GM18498 (cell line): ENCODE results near the gene CAPN8.

Experiments
- ATAC-seq: cut with Tn5 transposase; IDR thresholded peaks from one replicate; pipeline ENCODE4 v1.9.1; 2021; ENCODE audit warnings: mild to moderate bottlenecking, moderate library complexity; ENCODE audit not compliant: unreplicated experiment

CAPN8 gene

DNA sequence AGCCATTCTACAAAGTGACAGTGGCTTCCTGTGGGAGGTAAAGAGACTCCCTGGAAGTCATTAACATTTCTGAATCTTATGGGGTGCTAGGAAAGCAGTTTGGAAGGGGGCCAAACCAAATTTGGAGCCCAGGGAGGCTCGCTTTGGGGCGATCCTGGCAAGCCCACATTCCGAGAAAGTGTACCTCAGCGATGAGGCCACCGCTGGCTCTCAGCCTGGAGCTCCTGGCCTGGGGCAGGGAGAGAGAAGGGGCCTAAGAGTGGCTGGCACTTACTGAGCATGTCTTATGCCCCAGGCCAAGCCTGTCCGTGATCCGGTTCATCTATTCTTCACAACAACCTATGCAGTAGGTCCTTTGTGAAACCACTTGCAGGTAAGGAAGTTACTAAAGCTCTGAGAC lies 173.5 kb downstream of the CAPN8 start:
- ATAC-seq: no peak
